T-helper 9 cell (primary cell): ENCODE measurements around the gene LRIG3.
"Not testable (repeated sequence)": the region's sequence is repeated elsewhere in the genome, so short reads cannot be mapped to it uniquely, and the experiment has no call there.

Experiments used
- DNase-seq: peaks from one replicate; pipeline ENCODE4 v3.0.0-alpha.2; 2020

The LRIG3 gene

GRCh38 chr12:58897969-58898368, 22.3 kb downstream of the LRIG3 start:
- no peak for DNase-seq

DNA sequence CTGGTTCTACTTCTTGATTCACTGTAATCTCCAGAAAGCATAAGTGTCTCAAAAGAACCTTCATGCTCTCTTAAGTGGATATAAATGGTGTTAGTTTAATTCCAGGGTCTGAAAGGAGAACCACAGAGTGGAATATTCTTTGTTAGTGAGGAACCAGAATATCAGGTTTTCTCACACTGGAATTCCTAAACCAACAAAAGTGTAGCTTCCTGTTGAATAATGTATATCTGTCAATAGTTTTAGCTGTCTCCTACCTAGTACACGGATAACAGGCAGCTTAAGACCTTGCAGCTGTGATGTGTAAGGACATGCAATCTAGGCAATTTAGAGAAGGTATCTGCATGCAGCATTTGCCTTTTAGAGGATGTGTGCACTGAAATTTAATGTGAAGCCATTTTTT, 24.0 kb downstream of the LRIG3 start:
- no peak for DNase-seq

GRCh38 chr12:58895053-58895452, 25.3 kb downstream of the LRIG3 start:
- DNase-seq: no peak

GRCh38 chr12:58894040-58894439, 26.3 kb downstream of the LRIG3 start:
- DNase-seq: no peak

GRCh38 chr12:58893495-58893894, 26.8 kb downstream of the LRIG3 start:
- DNase-seq: no peak

DNA sequence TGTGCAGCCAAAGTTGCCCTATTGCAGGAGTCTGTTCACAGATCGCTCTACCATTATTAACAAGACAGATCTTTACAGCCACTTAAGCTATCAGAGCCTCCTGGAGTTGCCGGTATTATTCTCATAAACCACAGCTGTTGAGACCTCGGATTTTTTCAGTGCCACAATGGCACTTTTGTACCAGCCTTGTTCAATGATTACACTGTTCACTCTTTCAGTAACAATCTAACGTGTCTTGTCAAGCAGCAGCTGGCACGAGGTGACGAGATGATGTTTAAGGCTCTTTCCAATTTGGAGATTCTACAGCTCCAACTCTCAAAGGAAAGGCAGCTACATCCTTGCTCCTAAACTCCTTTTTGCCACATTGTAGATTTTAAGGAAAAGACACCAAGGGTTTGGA, 30.7 kb downstream of the LRIG3 start:
- no peak for DNase-seq

GRCh38 chr12:58888131-58888783, 32.0 kb downstream of the LRIG3 start:
- DNase-seq: no peak

DNA sequence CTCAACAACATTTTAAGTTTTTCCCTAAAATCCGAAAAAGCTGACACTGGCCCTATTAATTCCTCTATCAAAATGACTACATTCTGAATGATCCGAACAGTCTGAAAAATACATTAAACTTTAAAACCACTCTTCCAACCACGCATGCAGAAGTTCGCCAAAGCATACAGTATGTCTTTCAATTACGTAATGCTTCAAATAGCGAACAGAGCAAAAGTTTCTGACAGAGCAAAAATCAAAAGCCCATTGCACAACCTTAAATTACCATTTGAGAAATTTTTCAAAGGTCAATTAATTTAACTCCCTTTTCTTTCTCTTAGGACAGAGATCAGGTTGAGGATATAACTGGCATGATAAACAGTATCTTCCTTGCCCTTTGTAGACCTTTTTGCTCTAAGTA, 33.2 kb downstream of the LRIG3 start:
- DNase-seq: no peak

DNA sequence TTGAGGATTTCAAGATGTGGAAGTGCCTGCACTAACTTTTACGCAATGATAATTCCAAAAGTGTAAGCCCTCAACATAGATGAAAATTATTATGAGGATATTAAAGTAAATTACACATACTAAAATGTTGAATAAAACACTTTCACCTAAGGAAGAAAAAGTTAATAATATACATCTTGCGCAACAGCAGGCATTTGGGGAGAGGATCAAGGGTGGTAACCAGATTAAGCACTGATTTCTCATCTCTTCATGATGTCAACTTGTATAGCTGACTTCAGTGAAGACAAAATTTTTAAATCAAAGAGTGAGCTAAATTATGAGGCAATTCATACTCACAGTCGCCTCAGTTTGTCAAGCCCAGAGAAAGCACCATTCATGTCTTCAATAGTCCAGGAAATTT, 33.8 kb downstream of the LRIG3 start:
- DNase-seq: no peak

DNA sequence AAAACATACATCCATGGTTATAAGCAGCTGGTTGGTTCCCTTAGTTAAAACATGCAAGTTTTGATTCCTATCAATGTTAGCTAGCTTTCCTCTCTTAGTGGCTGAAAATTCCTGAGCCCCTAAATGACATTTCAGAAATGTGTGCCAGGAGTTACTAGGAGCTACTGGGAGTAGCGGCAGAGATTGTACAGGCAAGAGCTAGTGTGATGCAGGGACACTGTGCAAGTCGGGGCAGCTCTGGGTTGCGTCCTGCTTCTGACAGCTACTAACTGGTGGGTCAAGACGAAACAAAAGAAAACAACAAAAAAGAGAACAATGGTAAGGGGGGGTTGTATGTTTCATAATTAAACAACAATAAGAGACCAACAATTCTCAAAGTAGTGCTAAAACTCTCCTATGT, 35.4 kb downstream of the LRIG3 start:
- no peak for DNase-seq

DNA sequence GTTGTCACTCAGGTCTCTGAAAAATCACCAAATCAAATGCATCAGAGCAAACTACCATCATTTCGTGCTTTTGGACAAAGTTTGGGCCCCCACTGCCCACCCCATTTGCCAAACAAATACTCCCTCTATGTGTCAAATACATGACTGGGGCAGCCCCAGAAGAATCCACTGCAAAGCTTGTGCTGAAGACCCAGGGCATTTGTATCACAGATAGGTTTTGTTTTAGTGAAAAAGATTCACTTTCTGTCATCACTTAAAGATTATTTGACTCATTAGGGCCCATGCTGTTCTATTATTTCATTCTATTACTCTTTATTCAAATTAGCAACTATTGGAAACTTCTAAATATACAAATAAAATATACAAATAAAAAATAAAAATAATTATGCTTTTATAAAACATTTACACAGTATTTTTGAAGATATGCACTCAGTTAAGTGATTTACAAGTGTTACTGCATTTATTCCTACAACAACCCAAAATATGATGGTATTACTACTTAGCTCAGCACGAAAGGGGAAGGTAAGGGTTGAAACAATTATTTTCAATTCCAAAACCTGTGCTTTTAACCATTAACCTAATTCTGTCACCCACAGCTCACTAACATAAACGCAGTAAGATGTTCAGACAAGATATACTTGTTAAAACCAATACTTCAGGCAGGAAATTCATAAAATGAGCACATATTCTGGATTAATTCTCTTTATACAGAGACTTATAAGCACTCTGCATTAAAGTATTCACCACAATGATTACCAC, 36.5 kb downstream of the LRIG3 start:
- DNase-seq: no peak

- DNase-seq: no peak
Observed at GRCh38 chr12:58882826-58883225, 37.5 kb downstream of the LRIG3 start.

DNA sequence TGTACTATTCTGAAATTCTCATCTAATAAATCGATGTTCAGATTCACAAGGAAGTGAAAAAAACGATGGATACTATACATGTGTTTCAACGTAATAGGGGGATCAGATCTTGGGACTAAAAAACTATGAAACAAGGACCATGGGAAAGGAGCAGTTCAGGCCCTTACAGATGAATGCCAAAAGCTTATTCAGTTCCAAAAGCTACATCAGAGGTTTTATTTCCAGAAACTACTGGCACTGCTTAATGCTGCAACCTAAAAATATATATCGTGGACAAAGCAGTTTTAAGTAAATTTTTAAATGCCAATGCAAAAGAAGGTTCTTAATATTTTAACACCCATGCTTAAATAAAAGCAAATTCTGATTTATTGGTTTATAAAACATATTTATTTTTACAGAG, 38.5 kb downstream of the LRIG3 start:
- no peak for DNase-seq

- no peak for DNase-seq
Observed at GRCh38 chr12:58880639-58881038, 39.7 kb downstream of the LRIG3 start.

DNA sequence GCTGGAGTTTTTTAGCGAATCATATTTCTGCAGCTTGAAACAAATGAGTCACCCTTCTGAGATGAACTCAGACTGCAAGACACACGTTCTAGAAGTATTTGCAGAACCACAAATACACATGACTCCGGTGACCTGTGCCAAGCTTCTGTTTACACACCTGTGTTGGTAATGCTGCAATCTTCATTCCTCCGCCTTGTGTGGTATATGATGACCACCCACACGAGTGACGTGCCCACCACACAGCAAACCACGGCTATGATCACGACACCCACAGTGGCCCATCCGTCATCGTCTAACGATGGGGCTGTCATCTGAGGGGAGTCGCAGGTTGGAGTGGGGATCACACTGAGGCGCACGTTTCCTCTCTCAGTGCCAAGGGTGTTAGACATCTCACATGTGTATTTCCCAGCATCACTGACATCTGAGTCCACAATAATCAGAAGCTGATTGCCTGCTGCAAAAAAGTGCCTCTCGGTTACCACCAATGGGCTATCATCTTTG, 43.0 kb downstream of the LRIG3 start:
- no peak for DNase-seq

- no peak for DNase-seq
Observed at GRCh38 chr12:58873496-58873895, 46.8 kb downstream of the LRIG3 start.

- DNase-seq: no peak
Observed at GRCh38 chr12:58871556-58871955, 48.7 kb downstream of the LRIG3 start.

DNA sequence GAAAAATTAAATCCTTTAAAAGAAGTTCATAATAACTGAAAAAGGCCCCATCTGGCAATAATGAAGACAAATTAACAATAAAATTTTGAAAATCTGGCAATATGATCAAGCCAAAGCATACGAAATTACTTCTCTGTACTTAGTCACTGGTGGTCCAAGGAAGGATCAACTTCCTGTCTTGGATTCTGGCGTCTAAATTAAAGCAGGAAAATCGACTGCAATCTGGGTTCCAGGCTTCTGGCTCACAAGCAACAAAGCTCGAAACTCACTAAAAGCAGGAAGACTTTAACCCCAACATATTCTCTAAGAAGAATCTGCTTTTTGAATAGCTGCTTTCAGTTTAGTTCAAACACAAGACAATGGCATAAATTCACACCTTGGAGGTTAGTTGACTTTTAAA, 49.7 kb downstream of the LRIG3 start:
- DNase-seq: no peak

GRCh38 chr12:58860788-58861240, 59.5 kb downstream of the LRIG3 start:
- no peak for DNase-seq

DNA sequence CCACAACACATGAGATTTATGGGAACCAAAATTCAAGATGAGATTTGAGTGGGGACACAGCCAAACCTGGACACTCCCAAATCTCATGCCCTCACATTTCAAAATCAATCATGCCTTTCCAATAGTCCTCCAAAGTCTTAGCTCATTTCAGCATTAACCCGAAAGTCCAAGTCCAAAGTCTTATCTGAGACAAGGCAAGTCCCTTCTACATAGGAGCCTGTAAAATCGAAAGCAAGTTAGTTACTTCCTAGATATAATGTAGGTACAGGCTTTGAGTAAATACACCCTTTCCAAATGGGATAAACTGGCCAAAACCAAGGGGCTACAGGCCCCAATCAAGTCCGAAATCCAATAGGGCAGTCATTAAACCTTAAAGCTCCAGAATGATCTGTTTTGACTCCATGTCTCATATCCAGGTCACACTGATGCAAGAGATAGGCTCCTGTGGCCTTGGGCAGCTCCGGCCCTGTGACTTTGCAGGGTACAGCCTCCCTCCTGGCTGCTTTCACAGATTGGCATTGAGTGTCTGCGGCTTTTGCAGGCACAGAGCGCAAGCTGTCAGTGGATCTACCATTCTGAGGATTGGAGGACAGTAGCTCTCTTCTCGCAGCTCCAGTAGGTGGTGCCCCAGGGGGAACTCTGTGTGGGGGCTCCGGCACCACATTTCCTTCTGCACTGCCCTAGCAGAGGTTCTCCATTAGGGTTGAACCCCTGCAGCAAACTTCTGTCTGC, 60.1 kb downstream of the LRIG3 start:
- DNase-seq: no peak

GRCh38 chr12:58858030-58858429, 62.3 kb downstream of the LRIG3 start:
- DNase-seq: no peak

DNA sequence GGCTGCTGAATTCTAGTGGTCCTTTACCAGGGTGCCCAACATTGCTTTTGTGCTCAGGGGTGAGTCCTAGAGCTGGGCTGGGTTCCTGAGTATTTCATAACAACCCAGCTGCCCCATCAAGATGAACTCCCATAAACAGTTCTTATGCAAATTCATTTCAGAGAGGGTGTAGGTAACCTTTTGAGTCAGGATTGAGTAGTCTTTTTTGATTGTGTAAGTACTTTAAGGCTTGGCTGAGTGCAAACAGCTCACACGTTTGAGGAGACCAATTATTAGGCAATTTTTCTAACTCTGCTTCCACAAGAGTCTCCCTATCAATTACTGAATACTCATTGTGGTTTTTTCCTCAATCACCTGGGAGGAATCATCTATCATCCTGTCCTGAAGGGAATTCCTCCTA, 63.1 kb downstream of the LRIG3 start:
- DNase-seq: not testable (repeated sequence)

DNA sequence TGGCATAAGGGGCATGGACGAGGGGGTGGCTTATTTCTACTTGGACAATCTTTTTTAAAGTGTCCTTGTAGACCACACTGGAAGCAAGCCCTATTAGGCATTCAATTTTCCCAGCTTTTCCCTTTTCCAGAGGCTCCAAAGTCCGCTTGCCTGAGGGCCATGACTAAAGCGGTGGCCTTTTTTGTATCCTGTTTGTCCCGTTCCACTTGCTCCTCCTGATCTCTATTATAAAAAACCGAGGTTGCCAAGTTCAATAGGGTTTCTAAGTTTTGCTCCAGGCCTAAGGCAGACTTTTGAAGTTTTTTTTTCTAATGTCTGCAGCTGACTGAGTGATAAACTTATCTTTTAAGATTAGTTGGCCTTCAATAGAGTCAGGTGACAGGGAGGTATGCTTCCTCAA, 64.7 kb downstream of the LRIG3 start:
- not testable (repeated sequence) for DNase-seq

DNA sequence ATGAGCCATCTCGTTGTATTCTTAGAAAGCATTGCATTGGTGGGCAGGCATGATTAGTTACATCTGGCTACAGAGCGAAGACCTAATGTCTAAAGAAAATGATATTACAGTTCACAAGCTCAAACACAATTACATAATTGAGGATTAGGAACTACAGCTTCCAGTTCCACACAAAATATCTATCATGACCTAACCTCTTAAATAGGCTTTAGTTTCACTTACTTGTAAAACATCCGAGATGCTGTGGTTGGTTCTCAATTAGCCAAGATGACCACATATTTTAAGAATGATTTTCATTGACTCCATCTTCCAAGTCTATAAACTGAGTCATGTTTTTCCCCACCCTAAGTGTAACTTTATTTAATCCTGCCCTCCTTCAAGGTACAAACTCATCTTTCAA, 69.5 kb downstream of the LRIG3 start:
- DNase-seq: no peak
